Mammary epithelial cell (primary cell): Measurements from ENCODE around the gene KCND1.

Experiments
- CTCF ChIP-seq, 2 donors: IDR thresholded peaks in 1 of 2; conservative IDR thresholded peaks in 1 of 2; 2 replicates each; pipeline ENCODE4 v1.5.1; 2011 to 2012; ENCODE audit warnings: inconsistent platforms in 2 of 2, low read length in 2 of 2, mild to moderate bottlenecking in 2 of 2, control low read depth in 1 of 2, low read depth in 1 of 2; ENCODE audit not compliant: insufficient read depth in 1 of 2; ENCODE audit errors: extremely low read depth in 1 of 2
- EZH2 ChIP-seq: IDR thresholded peaks from 2 replicates; pipeline ENCODE4 v1.6.1; 2012; ENCODE audit warnings: low read length, inconsistent platforms, borderline replicate concordance

- TF ChIP-seq CTCF (conservative IDR thresholded peaks at IDR 0.05 in 1 of 2, IDR thresholded peaks at IDR 0.05 in 1 of 2; ENCODE audit: extremely low read depth in 1 of 2, insufficient read depth in 1 of 2, low read depth in 1 of 2, low read length in 2 of 2) = no peak
- TF ChIP-seq EZH2 = no peak
Measured at GRCh38 chrX:48971249-48972219, at the start of gene KCND1.
